C4-2B (cell line): ENCODE measurements around the gene CADPS2.

Source experiments
- H3K27ac ChIP-seq: fragments of 450-650 bp; 2 replicates; pipeline ENCODE4 v1.5.1; 2017
- ZFX ChIP-seq: fragments of 450-650 bp; IDR thresholded peaks from 2 replicates; pipeline ENCODE4 v1.6.1; 2017
- TF ChIP-seq, protein P1 (sequence below): fragments of 450-650 bp; conservative IDR thresholded peaks from 2 replicates; pipeline ENCODE4 v1.5.1; 2017; ENCODE audit warnings: mild to moderate bottlenecking

CADPS2 gene

DNA sequence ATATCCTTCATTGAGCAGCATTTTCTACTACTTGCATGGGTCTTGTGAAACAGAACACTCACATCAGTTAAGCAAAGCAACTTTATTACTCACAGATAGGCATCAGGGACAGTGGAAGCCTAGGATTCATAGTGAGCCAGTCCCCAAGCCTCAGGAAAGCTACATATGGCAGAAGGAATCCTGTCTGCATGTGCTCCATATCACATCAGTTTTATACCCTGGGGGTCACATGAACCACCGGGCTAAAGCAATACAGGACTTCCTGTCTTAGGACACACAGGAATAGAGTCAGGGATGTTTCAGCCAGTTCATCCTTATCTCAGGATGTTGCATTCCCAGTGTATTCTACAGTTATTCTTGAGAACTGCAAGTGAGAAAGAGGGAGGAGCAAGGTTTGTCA lies 596.8 kb downstream of the CADPS2 start:
- no peak overlapping the region for H3K27ac ChIP-seq
- TF ChIP-seq, protein P1, sequence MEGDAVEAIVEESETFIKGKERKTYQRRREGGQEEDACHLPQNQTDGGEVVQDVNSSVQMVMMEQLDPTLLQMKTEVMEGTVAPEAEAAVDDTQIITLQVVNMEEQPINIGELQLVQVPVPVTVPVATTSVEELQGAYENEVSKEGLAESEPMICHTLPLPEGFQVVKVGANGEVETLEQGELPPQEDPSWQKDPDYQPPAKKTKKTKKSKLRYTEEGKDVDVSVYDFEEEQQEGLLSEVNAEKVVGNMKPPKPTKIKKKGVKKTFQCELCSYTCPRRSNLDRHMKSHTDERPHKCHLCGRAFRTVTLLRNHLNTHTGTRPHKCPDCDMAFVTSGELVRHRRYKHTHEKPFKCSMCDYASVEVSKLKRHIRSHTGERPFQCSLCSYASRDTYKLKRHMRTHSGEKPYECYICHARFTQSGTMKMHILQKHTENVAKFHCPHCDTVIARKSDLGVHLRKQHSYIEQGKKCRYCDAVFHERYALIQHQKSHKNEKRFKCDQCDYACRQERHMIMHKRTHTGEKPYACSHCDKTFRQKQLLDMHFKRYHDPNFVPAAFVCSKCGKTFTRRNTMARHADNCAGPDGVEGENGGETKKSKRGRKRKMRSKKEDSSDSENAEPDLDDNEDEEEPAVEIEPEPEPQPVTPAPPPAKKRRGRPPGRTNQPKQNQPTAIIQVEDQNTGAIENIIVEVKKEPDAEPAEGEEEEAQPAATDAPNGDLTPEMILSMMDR = no peak
- no peak for TF ChIP-seq ZFX

DNA sequence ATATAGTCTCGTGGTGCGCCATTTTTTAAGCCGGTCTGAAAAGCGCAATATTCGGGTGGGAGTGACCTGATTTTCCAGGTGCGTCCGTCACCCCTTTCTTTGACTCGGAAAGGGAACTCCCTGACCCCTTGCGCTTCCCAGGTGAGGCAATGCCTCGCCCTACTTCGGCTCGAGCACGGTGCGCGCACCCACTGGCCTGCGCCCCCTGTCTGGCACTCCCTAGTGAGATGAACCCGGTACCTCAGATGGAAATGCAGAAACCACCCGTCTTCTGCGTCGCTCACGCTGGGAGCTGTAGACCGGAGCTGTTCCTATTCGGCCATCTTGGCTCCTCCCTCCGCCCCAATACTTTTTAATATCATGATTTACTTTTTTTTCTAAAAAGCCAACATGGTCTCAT lies 601.7 kb downstream of the CADPS2 start:
- TF ChIP-seq, protein P1 = peak; percentile 24; the same call in 1 of the 2 replicates
- H3K27ac ChIP-seq = peak overlapping the region; percentile 52

DNA sequence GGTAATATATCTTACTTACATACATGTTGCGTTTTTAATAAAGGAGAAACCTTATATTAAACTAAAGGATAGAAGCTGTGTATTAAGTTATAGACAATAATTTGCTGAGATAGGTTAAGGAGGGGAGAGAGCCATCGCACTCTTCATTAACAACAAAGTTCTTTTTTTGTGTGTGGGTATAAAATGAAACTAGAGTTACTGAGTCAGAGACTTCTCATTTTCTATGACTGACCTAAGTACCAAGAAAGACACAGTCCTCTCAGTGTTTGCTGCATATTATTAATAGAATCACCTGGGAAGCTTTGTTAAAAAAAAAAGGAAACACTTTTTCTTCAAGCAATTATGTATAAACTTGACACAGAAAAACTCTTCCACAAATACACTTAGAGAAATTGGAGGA lies 613.1 kb downstream of the CADPS2 start:
- TF ChIP-seq, protein P1 = no peak
- no peak for TF ChIP-seq ZFX
- no peak overlapping the region for H3K27ac ChIP-seq

DNA sequence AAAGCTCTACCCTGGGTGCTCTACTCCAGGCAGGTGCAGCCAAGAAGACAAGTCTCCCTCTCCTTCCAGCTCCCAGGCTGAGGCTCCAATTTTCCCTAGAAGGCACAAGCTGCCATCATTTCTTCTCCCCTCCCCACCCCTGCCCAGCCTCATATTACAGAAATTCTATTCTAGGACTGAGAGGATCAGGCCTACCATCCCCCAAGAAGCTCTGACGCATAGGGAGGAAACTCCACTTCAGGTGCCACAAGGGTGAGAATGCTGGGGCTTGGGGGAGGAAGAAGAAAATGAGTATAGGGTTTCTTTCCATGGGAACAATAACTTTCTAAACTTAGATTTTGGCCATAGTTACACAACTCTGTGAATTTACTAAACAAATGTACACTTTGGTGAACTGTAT lies 617.0 kb downstream of the CADPS2 start:
- no peak overlapping the region for H3K27ac ChIP-seq
- no peak for TF ChIP-seq ZFX
- TF ChIP-seq, protein P1 = no peak
